ENCODE data around the gene ASPG.

Gene ASPG

DNA sequence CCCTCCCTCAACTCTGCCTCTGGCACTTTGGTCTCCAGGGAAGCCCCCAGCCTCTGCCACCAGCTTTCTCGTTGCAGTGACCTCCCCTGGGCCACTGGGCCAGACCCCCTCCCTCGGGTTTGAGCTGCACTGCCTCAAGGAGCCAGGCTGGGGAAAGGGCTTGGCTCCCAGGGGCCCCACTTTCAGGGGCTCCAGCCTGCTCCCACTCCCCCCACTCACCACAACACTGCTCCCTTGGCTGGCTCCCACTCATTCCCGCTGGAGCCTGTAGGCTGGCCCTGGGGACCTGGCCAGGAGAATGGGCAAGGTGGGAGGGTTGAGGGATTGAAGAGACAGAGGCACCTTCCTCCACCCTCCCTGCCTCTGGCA, 33.6 kb downstream of the ASPG start:
- no peak for DNase-seq

DNA sequence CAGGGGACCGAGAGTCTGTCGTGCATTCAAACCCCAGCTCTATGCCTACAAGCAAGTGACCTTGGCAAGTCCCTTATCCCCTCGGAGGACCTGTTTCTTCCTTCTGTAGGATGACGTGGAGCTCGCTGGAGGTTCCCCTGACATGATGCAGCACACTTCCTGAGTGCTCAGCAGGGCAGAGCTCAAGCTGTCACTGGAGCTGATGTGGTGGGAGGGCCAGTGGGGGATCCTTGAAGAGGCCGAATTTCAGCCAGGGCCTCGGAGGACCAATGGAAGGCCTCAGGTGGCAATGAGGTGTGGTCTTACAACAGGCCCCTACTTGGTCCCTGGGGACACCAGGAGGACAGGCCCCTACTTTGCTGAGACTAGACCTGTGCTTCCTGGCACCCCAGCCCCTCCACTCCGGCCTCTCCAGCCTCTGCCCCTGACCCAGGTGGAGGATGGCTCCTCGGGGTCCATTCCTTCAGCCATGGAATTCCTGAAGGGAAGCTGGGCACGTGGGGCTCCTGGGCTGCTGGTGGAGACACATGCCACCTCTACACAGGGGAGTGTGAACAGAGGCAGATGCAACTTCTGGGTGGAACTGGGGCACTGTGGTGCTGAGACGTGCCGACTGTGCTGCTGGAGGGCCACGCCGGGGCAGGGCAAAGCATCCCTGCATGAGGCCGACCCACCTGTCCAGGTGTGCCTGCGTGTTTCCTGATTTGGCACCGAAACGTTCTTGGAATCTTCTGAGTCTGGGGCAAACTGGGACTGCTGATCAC, 34.2 kb downstream of the ASPG start:
- DNase-seq = no peak

DNA sequence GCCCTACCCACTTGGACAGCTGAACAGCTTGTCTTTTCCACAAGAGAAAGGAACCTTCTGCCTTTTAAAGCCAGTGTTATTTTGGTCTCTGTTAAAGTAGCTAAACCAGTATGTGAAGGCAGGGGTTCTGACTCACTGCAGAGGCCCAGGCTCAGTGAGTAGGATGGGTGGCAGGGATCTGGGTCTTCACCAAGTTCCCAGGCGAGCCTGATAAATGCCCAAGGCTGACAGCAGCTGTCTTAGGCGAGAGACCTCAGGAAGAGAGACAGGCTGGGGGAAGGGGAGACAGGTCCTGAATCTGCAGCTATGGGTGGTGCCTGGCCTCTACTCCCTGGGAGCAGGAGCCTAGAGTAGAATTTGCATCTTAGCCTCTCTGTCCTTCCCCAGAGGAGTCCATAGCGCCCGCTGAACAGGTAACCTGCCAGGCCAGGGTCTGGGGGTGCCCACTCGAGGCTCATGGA, 34.8 kb downstream of the ASPG start:
- DNase-seq = no peak

DNA sequence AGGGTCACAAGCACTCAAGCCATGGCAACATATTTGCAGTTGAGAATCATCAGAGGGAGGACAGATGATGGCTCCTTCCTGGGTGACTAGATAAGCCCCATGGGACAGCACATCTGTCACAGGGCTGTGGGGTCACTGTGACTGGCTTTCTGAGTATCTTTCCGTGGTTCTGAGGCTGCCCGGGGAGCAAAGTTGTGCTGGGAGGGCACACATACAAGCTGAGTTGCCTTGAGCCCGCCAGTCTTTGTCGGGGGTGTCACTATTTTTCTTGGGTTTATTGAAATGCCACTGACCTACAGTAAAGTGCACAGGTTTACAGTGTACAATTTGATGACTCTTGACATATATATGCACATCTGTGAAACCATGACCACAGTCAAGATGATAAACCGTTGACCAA, 35.6 kb downstream of the ASPG start:
- DNase-seq = no peak

DNA sequence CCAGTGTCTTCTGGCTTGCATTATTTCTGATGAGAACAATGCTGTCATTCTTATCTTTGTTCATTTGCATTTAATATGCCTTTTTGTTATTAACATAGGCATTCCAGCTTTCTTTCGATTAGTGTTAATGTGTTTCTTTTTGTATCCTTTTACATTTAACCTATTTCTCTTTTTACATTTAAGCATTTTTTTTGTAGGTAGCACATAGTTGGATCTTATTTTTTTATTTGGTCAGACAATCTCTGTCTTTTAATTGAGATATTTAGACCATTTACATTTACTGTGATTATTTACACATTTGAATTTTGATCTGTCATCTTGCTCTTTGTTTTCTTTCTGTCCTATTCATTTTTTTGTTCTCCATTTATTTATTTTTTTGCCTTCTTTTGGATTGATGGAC, 38.4 kb downstream of the ASPG start:
- DNase-seq = no peak

DNA sequence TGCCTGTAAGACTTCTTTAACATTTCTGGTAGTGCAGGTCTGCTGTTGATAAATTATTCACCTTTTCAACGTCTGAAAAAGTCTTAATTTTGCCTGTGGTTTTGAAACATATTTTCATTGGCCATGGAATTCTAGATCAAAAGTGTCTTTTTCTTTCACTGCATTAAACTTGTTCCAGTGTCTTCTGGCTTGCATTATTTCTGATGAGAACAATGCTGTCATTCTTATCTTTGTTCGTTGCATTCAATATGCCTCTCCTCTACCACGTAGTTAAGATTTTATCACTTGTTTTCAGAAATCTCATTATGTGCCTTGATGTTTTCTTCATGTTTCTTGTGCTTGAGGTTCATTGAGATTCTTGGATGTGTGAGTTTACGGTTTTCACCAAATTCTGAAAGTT, 39.5 kb downstream of the ASPG start:
- DNase-seq = no peak

DNA sequence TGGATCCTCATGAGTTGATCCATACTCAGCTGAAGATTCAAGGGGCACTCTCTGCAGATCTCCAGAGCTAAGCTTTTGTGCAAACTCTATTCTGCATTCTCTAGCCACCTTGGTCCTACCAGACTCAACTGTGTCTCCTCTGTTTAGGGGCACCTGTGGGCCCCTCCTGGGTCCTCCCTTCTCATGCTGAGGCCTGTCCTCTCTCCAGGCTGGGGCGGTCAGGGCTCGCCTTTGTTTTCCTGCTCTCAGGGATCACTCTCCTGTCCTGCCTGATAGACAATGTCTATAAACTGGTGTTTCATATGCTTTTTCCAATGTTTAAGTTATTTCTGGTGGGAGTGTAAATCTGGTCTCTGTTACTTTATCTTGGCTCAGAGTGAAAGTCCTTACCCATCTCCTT, 41.3 kb downstream of the ASPG start:
- DNase-seq = no peak

DNA sequence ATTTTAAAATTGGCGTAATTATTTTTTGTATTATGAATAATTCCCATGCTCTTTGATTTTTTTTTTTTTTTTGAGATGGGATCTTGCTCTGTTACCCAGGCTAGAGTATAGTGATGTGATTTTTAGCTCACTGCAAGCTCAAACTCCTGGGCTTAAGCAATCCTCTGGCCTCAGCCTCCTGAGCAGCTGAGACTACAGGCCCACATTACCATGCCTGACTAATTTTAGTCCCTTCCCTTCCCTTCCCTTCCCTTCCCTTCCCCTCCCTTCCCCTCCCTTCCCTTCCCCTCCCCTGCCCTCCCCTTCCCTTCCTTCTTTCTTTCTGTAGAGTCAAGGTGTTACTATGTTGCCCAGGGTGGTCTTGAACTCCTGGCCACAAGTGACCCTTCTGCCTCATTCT, 43.5 kb downstream of the ASPG start:
- no peak for DNase-seq

DNA sequence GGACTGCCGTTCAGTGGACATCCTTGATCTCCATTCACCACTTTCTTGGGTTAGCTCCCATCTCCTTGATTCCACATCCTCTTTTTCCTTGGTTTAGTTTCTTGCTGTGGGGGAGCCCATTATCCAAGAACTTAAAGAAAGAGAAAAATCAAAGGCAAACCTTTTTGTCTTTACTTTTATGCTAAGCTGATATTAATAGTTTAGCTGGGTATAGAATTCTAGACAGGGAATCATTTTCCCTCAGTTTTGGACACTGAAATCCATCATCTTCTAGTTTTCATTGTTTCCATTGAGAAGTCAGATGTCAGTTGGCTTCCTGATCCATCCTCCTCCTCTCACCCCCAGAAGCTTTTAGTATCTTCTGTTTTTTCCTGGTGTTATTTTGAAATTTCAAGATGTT, 44.1 kb downstream of the ASPG start:
- no peak for DNase-seq

DNA sequence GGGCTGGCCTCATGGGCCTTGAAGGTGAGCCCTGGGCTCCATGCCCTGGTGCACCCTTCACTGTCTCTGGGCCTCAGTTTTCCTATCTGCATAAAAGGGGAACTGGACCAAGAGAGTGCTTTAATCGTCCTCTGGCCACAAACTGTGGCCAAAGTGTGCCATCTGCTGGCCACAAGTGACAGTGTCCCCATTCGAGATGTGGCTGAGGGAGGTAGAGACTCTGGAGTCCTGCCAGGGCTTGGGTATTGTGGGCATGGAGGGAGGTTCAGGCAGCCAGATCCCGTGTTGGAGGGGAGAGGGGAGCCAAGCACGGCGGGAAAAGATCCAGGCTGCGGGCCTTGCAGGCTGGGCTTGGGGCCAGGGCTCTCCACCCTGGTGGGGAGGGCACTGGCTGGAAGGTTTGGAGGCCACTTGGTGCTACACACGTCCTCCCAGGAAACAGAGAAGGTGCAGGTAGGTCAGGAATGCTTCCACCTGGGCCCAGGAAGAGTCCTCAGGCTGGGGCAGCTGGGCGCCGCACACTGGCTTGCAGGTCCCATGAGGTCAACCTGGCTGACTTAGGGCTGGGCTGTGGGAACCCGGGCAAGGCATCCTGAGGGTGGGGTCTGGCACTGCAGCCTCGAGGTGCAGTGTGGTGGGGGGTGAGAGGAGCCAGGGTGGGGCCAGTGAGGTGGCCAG, 45.6 kb downstream of the ASPG start:
- no peak for DNase-seq

DNA sequence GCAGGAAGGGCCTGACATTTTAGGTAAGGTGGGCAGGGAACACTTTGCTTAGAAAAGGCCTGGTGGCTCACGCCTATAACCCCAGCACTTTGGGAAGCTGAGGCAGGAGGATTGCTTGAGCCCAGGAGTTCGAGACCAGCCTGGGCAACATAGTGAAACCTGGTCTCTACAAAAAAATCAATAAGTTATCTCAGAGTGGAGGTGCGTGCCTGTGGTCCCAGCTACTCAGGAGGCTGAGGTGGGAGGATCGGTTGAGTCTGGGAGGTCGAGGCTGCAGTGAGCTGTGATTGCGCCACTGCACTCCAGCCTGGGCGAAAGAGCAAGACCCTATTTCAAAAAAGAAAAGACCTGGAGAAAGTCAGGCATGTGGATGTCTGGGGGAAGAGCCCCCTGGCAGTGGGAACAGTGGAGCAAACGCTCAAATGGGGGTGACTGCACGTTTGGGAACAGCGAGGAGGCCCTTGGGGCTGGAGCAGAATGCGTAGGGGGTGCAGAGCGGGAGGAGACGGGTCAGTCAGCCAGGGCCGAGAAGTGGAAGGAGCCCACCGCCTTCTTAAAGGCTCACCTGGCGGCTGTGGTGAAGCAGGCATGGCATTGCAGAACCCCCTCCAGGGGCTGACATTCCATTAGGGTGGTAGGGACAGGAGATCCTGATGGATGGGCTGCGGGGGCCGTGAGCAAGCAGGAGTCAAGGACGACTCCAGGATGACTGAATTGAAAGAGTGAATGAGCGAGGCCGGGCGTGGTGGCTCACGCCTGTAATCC, 46.6 kb downstream of the ASPG start:
- no peak for DNase-seq

DNA sequence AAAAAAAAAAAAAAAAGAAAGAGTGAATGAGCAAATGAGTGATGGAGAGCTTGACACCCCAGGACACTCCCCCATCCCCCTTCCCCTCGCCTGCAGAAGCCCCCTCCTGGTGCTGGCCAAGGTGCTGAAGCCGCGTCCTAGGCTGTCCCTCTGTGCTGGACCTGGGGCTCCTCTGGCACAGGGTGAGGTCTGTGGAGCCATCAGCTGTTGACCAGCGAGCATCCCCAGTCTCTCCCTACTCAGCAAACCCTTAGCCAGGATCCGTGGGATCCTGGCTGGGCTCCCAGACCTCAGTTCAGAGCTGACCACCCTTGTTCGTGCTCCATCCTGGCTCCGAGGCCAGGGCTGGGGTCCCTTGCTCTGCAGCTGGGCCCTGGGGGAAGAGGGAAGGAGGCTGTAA, 47.5 kb downstream of the ASPG start:
- DNase-seq = no peak

DNA sequence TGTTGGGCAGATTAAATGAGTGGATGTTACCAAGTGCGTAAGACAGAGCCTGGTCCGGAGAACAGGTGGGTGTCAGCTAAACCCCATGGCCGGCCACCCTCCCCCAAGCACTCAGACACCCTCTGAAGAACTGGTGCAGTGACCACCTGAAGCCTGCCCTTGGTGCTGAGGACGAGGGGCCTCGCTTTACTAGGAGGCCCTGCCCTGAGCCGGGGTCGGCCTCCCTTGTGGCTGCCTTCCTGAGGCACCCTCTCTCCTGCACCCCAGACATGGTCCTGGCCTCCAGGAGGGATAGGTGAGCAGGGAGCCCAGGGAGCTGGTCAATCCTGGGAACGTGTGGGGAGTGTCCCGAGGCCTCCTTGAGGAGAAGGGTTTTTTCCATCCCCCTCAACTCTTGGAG, 48.0 kb downstream of the ASPG start:
- DNase-seq = no peak

DNA sequence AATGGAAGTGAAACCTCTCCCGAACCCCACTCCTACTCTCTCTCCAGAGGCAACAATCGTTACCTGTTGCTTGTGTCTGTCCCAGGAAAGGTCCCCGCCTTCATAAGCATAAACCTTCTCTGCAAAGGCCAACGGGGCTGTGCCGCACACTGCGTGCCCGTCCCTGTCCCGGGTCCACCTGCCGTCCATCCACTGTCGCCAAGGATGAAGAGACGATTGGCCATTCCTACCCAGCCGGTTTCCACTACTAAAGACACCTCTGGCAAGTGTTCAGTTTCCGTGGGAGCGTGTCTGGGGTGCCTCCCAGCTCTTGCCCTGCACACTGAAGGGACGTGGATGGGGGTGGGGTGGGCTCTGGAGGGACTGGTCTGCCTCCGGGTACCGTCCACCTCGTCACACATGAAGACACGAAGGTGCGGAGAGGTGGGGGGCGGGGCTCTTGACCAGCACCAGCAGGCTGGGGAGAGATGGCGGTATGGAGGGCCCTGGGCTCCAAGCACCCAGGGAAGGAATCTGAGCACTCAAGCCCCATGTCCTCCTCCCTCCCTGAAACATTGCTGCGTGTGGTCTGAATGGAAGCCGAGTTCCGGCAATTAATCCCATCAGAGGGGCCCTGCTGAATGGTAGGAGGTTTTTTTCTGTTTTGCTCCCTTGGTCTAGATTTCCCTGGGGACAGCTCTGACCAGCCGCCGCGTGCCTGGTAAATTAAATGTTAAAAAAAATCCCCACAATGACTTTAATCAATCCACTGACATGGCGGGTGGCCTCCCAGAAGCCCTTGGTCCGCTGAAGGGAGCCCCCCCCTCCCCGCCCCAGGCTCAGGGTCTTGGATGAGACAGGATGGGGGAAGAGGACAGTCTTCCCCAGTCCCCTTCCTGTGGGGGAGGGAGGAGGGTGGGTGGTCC, 48.8 kb downstream of the ASPG start:
- DNase-seq = no peak

DNA sequence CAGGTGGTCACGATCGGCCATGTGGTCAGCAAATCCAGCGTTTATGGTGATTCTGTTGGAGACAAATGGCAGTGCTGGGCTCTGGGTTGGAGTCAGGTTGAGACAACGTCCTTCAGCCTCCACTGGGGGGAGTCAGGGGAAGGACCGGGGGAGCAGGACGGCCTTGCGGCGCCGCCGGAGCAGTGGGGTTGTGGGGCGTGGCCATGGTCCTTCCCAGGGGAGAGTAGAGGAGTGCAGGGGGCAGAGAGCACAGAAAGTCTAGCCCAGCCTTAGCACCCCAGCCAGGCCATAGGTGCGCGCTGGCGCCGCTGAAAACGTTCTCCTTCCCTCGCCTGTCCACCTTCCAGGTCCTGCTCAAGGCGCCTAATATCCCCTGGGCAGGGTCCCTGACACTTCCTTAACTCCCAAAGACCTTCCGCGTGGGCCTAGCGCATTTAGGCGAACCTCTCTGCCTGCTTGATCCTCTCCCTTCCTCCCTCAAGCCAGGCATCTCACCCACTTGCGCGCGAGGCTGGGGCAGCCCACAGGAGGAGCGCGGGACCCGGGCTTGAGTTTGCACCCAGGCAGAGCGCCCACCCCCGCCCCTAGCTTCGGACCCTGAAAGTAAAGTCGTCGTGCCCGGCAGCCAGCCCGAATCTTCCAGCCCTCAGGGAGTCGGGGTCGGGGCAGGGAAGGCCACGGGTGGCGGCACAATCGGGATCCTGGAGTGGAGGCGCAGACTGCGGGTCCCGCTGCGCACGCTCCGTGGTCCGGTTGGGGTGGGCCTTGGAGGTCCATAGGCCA, 49.8 kb downstream of the ASPG start:
- DNase-seq = no peak

DNA sequence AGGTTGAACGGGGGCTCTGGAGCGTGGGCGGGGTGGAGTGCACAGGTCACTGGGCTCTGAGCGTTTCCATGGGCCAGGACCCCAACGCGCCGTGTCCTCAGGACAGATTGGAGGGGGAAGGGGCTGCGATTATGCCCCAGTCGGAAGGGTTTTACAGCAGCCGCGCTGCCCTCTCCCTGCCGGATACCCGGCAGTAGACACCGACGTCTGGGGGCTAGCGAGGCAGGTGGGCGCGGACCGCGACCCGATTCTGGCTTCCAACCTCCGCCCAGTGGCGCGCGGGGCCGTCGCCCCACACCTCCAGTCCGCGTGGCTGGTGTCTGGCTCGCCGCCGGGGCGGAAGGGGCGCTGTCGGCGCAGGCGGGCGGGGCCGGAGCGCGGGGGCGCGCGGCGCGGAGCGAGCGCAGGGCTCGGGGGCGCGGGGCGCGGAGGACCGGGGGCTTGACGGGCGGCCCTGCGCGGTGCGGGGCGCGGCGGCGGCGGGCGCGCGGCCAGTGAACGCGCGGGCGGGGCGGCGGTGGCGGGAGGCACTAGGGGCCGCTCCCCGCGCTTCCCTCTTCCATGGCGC, 50.5 kb downstream of the ASPG start:
- DNase-seq = no peak

DNA sequence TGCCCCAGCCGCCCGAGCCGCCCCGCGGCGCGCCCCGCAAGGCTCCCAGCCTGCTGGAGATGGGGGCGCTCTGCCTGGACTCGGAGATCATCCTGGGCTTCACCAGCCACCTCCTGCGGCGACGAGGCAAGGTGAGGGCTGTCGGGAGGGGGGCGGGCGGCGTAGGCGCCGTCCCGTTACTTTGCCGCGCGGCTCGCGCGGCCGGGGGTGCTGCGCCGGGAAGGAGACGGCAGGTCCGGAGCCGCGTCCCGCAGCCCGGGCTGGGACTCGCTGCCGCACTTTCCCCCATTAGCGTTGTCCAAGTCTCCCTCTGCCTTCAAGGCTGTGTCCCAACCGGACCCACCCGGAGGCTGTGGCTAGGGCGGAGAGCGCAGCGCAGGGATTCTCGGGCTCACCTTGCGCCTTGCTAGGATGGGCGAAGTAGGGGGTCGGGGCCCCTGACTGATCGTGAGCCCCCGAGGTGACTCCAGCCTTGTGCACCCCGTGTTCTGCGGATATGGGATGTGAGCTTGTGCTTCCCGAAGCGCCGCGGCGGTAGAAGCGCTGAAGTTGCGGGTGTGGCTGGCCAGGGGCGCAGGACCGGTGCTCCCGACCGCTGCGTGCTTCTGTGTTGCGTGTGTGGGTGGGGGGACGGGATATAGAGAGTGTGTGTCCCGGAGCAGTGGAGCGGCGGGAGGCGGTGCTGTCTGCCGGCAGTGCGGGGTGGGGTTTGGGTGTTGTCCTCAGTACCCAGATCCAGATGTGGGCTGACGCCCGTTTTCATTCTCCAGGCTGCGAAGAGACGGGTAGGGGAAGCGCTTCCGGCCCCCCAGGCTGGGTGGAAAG, 51.2 kb downstream of the ASPG start:
- no peak for DNase-seq

DNA sequence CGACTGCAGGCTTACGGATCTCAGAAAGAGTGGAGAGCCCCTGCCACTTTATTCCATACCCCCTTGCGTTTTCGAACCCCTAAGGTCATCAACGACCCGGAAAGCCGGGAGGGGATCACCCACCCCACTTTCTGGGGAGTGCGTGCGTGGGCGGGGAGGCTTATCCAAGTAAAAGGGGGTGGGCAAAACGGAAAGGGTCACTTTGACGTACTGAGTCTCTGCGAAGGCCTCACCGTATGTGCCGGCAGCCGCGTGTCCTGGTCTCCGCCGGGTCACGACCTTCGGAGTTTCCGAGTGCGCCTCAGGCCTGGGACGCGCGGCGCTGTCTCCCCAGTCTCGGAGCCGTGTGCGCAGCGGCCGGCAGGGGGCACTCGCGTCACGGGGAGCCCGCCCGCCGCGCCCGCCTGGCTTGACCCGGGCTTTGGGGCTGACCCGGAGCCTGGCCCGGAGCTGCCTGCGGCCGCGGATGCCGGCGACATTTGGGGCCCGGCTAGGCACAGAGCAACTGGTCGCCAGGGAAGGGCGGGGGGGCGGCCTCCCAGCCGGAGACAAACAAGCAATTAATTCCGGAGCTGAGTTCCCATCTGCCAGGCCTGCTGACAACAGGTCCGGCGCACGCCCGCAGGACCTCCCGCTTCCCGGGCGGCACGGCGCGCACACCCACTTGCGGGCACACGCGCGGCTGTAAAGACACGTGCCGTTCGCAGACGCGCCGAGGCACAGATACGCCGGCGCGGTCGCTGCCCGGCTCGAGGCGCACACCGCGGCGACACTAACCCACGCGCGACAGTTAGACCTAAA, 52.0 kb downstream of the ASPG start:
- DNase-seq = peak in 1 of 2 donors; percentile 63

DNA sequence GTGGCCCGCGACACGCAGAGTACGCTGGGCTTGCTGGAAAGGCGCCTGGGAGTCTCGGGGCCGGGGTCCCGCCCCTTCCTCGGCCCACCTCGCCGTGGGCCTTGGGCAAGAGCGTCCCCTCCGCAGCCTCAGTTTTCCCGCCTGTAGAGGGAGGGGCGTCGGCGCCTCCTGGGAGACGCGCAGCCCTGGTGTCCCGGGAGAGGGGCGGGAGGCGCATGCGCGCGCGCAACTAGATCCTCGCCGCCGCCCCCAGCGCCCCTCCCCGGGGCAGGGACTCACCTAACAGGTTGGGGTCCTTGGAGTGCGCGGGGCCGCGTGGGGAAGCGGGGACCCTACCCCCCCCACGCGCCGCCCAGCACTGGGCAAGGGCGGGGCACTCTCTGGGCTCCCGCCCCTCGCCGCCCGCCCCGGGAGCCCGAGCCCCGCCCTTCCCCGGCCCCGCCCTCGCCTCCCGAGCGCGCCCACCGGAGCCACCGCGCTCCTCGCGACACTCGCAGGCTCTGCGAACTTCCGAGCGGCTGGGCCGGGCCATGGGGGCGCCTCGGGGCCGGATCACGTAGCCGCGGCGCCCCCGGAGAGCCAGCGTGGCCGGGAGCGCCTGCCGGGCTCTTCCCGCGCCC, 52.7 kb downstream of the ASPG start, which contains the start of gene KIF26A:
Gene KIF26A (plus strand): TSS at position 490 of the 620 bp plus-strand sequence. CDS start 136 bp downstream, outside the sequence.
- DNase-seq = no peak

All from hippocampal formation (tissue), 2 donors.